K562 treated with DMSO at 1 percent for 4 hours (cell line): Measurements from ENCODE around the gene TNIP3. TPM values are rescaled to one million over a fixed set of nuclear protein-coding genes. Genes with fewer than 3 reads are reported as not detected.

ENCODE experiments used
- total RNA-seq: library from RNA; unstranded; fragments of 300-600 nt; gene quantifications from 2 replicates; pipeline ENCODE4 v1.2.3, GENCODE V29; 2022; ENCODE audit not compliant: insufficient read depth

Gene TNIP3, protein sequence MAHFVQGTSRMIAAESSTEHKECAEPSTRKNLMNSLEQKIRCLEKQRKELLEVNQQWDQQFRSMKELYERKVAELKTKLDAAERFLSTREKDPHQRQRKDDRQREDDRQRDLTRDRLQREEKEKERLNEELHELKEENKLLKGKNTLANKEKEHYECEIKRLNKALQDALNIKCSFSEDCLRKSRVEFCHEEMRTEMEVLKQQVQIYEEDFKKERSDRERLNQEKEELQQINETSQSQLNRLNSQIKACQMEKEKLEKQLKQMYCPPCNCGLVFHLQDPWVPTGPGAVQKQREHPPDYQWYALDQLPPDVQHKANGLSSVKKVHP
- total RNA-seq = not detected in 2 replicates

DNA sequence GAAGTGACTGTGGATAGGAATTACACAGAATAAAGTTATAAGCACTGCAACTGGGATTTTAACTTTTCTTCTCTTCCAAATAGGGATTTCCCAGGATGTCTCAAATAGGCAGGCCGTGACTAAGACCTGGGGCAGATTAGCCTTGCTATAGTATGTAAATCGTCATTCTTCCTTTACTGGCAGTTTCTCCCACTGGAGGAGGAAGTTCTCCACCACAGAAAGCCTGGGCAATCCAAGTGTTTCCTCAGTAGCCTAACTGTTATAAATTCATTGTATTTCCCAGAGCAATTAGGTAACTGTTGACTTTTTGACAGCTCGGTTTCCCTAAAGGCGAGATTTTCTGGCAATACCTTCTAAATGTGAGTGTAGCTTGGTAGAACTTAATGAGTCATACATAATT lies at the start of gene TNIP3:
TNIP3 (minus strand) TSS at position 31 of the 400 bp plus-strand sequence. CDS start 196 bp downstream, outside the sequence.

Other genes with a start within 250 kb of the TNIP3 start
- not detected in 2 replicates for gene PRDM5, start 241.6 kb downstream of the TNIP3 start, total RNA-seq
- gene NDNF, start 91.8 kb downstream of the TNIP3 start, total RNA-seq = not detected in 2 replicates
- not detected in 2 replicates for gene QRFPR, start 216.7 kb upstream of the TNIP3 start, total RNA-seq